Naive thymus-derived CD4-positive, alpha-beta T cell (primary cell): ENCODE results near the gene NXN. TPM values are rescaled to one million over a fixed set of nuclear protein-coding genes. Genes with fewer than 3 reads are reported as not detected.
"Not testable (repeated sequence)": the region's sequence is repeated elsewhere in the genome, so short reads cannot be mapped to it uniquely, and the experiment has no call there.

Experiments used
- ATAC-seq: fragments of 150-1000 bp; cut with Tn5 transposase; 2 replicates; pipeline ENCODE4 v1.10.0; 2021; ENCODE audit warnings: mild to moderate bottlenecking, moderate library complexity
- CTCF ChIA-PET: fragments of 350-600 bp; sonication (Branson Sonifier 250); formaldehyde crosslinking; loops from one replicate; lab custom pipeline; 2021; ENCODE audit warnings: antibody characterized with exemption; lab: Charles Lee
- POLR2A ChIA-PET: fragments of 350-600 bp; sonication (Branson Sonifier 250); formaldehyde crosslinking; loops from one replicate; lab custom pipeline; 2021; ENCODE audit warnings: antibody characterized with exemption, inconsistent platforms; lab: Charles Lee
- DNase-seq, 9 donors: peaks; one replicate each; pipeline versions ENCODE4 v3.0.0 to v3.0.0-alpha.2; 2020 to 2022; ENCODE audit warnings: mixed read lengths in 1 of 9
- H3K27ac ChIP-seq: one replicate; pipeline ENCODE4 v1.7.0; 2013; ENCODE audit warnings: mild to moderate bottlenecking, low read depth, low read length, moderate library complexity
- H3K27me3 ChIP-seq, 2 donors: one replicate each; pipeline ENCODE4 v1.7.0; 2013; ENCODE audit warnings: low read length in 2 of 2, mild to moderate bottlenecking in 2 of 2, moderate library complexity in 2 of 2; ENCODE audit not compliant: control insufficient read depth in 2 of 2, insufficient read depth in 2 of 2
- H3K36me3 ChIP-seq, 3 experiments: 1 replicate in 2 of 3; 2 replicates in 1 of 3; pipeline ENCODE4 v1.7.0; 2013; ENCODE audit warnings: low read length in 3 of 3, mild to moderate bottlenecking in 3 of 3, moderate library complexity in 1 of 3; ENCODE audit not compliant: insufficient read depth in 3 of 3, control insufficient read depth in 2 of 3
- H3K4me1 ChIP-seq, 2 donors: one replicate each; pipeline ENCODE4 v1.7.0; 2013; ENCODE audit warnings: low read length in 2 of 2, mild to moderate bottlenecking in 2 of 2, moderate library complexity in 1 of 2; ENCODE audit not compliant: control insufficient read depth in 2 of 2, insufficient read depth in 2 of 2
- H3K4me3 ChIP-seq: 2 replicates; pipeline ENCODE4 v1.7.0; 2013; ENCODE audit warnings: mild to moderate bottlenecking, low read length
- H3K9me3 ChIP-seq, 3 experiments: 1 replicate in 2 of 3; 2 replicates in 1 of 3; pipeline ENCODE4 v1.7.0; 2013; ENCODE audit warnings: low read length in 3 of 3; ENCODE audit not compliant: control insufficient read depth in 2 of 3
- H3K27ac Mint-ChIP-seq, 9 donors: one replicate each; pipeline ENCODE4 v1.8.0; 2020 to 2022; ENCODE audit warnings: mixed read lengths in 9 of 9, mild to moderate bottlenecking in 8 of 9, moderate library complexity in 5 of 9, inconsistent platforms in 2 of 9
- H3K27me3 Mint-ChIP-seq, 5 donors: one replicate each; pipeline ENCODE4 v1.8.0; 2021 to 2022; ENCODE audit warnings: mixed read lengths in 5 of 5, mild to moderate bottlenecking in 1 of 5
- H3K36me3 Mint-ChIP-seq, 5 donors: one replicate each; pipeline ENCODE4 v1.8.0; 2020 to 2022; ENCODE audit warnings: mixed read lengths in 5 of 5, mild to moderate bottlenecking in 3 of 5, inconsistent platforms in 1 of 5
- H3K4me1 Mint-ChIP-seq, 7 donors: one replicate each; pipeline ENCODE4 v1.8.0; 2020 to 2022; ENCODE audit warnings: mixed read lengths in 7 of 7, mild to moderate bottlenecking in 3 of 7, inconsistent platforms in 1 of 7
- H3K4me3 Mint-ChIP-seq, 10 donors: one replicate each; pipeline ENCODE4 v1.8.0; 2020 to 2022; ENCODE audit warnings: mild to moderate bottlenecking in 10 of 10, mixed read lengths in 10 of 10, moderate library complexity in 6 of 10, inconsistent platforms in 2 of 10
- H3K9me3 Mint-ChIP-seq, 11 donors: one replicate each; pipeline ENCODE4 v1.8.0; 2020 to 2022; ENCODE audit warnings: mixed read lengths in 11 of 11, mild to moderate bottlenecking in 4 of 11, inconsistent platforms in 1 of 11, moderate library complexity in 1 of 11
- intact Hi-C, 2 donors: fragments of 100-400 bp; cut with micrococcal nuclease; formaldehyde crosslinking; loops; one replicate each; pipeline ENCODE4 v1.15.1; 2023
- polyA plus RNA-seq, 2 donors: library from polyadenylated mRNA; unstranded; fragments of 300-500 nt; fragmentation: Illumina TruSeq; gene quantifications; one replicate each; pipeline ENCODE4 v1.2.3, GENCODE V29; 2021
- total RNA-seq, 6 experiments: library from RNA in 5 of 6; stranded (reverse) in 5 of 6; gene quantifications; 1 replicate in 5 of 6; 2 replicates in 1 of 6; pipeline ENCODE4 v1.2.3 and lab custom pipeline; 2021 to 2026

Gene NXN
- total and polyA plus RNA-seq, 7 experiments from 2014 or later, result 0.10 to 0.84 (median 0.30) TPM; not detected in 2

GRCh38 chr17:953767-954166, 25.8 kb downstream of the NXN start:
- no peak for DNase-seq
- Mint-ChIP-seq H3K27ac (no peak overlapping the region), H3K4me1 (peaks cover 0 to 5% (median 0%) of the 10 kb centered on the region in 7 donors), H3K27me3 (peaks cover 0 to 28% (median 11%) of the 10 kb centered on the region in 5 donors), H3K36me3 (no peaks in the 10 kb centered on the region), H3K9me3 (no peaks in the 10 kb centered on the region), H3K4me3 (no peak overlapping the region)
- Histone ChIP-seq H3K4me1 (peaks cover 0 to 5% of the 10 kb centered on the region in 2 donors), H3K27me3 (no peaks in the 10 kb centered on the region), H3K9me3 (no peaks in the 10 kb centered on the region), H3K36me3 (no peaks in the 10 kb centered on the region), H3K4me3 (no peak overlapping the region), H3K27ac (no peak overlapping the region)
- no peak for ATAC-seq
- ChIA-PET CTCF (no interaction called here), POLR2A (no interaction called here)
- intact Hi-C loops, result no loop called here

DNA sequence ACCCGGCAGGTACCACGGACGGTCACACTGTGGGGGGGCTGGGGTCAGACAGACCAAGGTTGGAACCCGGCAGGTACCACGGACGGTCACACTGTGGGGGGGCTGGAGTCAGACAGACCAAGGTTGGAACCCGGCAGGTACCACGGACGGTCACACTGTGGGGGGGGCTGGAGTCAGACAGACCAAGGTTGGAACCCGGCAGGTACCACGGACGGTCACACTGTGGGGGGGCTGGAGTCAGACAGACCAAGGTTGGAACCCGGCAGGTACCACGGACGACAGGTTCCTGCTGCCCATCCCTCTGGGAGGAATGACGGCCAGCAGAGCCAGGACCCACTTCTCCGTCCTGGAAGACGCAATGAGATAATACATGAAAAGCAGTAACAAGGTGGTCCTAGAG, 27.0 kb downstream of the NXN start:
- H3K4me3 ChIP-seq, H3K27ac ChIP-seq, H3K4me1 ChIP-seq, H3K4me3 Mint-ChIP-seq, H3K4me1 Mint-ChIP-seq, H3K27ac Mint-ChIP-seq, H3K9me3 Mint-ChIP-seq, POLR2A ChIA-PET, H3K36me3 Mint-ChIP-seq, H3K9me3 ChIP-seq, H3K36me3 ChIP-seq, H3K27me3 ChIP-seq, DNase-seq, intact Hi-C loops, ATAC-seq, CTCF ChIA-PET: not testable (repeated sequence)
- H3K27me3 Mint-ChIP-seq, result peaks cover 0 to 27% (median 11%) of the 10 kb centered on the region in 5 donors

DNA sequence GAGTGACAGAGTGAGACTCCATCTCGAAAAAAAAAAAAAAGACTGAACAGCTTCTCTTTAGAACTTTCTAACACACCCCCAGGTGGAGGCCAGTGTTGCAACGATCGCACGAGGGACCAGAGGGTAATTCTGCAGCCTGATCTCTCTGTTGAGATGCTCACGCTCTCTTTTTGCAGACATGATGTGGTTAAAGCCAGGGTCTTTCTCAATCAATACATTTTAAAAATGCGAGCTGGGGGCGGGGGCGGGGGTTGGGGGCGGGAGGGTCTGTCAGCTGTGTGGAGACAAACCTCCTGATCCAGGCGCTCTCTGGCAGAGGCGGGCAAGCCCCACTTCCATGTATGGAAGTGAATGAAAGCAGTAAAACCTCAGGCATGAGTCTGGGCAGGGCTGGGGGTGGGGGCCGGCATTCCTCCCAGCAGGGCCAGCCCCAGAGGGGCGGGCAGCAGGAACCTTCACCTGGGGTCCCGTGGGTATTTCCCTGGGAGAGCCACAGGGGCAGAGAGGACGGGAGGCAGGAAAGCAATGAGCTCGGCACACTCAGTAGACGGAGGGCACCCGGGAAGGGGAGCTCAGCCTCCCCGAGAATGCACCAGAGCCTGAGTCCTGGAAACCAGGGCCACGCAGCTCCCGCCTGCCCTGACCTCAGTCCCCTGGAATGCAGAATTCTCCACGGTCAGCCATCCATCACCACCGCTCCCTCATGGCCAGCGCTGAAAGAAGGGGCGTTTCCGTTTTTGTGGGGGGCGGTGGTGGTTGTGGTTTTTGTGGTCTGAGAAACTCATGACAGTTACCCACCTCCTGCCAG, 28.0 kb downstream of the NXN start:
- ChIA-PET POLR2A (no interaction called here), CTCF (interaction anchor here (0.7 kb wide), 1 partner anchor 22 kb away, joined by 5 read pairs; no protein-coding TSS in a partner anchor)
- H3K27ac Mint-ChIP-seq, result no peak overlapping the region
- DNase-seq (no peak), ATAC-seq (no peak)
- intact Hi-C loops, result no loop called here
- peaks cover 0 to 26% (median 11%) of the 10 kb centered on the region in 5 donors for H3K27me3 Mint-ChIP-seq
- no peaks in the 10 kb centered on the region for H3K27me3 ChIP-seq
- H3K4me3 Mint-ChIP-seq, result no peak overlapping the region
- H3K27ac ChIP-seq, result no peak overlapping the region
- H3K9me3 ChIP-seq, result no peaks in the 10 kb centered on the region
- no peaks in the 10 kb centered on the region for H3K9me3 Mint-ChIP-seq
- H3K4me1 Mint-ChIP-seq, result peaks cover 0 to 6% (median 0%) of the 10 kb centered on the region in 7 donors
- H3K36me3 ChIP-seq, result no peaks in the 10 kb centered on the region
- H3K4me3 ChIP-seq, result no peak overlapping the region
- no peaks in the 10 kb centered on the region for H3K36me3 Mint-ChIP-seq
- H3K4me1 ChIP-seq, result peaks cover 0 to 5% of the 10 kb centered on the region in 2 donors

DNA sequence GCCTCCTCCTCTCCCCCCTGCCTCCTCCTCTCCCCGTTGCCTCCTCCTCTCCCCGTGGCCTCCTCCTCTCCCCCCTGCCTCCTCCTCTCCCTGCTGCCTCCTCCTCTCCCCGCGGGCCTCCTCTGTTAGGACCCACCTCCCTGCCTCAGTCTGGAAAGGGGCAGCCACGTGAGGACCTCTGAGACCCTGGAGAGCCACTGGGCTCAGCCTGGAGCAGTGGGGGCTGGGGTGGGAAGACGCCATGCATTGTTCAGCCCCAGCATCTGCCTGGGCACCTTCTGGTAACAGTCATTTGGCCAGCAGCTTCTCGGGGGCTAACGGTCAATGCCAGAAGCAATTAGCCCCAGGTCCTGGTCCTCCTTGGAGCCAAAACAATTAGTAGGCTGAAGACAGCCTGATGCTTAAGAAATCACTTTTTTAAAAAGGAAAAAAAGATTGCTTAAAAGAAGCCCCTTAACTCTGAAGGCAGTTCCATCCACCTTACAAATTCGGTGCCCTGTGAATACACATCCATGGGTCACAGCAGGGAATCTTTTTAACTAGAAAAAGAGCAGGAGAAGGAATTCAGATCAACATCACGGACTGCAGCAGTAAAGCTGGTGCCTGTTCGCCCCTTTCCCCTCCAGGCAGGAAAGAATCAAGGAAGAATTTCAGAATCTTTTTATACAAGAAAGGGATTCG, 29.8 kb downstream of the NXN start:
- no peaks in the 10 kb centered on the region for H3K9me3 ChIP-seq
- no peak overlapping the region for H3K27ac ChIP-seq
- DNase-seq (no peak), ATAC-seq (no peak)
- H3K36me3 Mint-ChIP-seq, result no peaks in the 10 kb centered on the region
- H3K27me3 Mint-ChIP-seq, result peaks cover 0 to 26% (median 11%) of the 10 kb centered on the region in 5 donors
- peaks cover 0 to 5% of the 10 kb centered on the region in 2 donors for H3K4me1 ChIP-seq
- H3K9me3 Mint-ChIP-seq, result no peaks in the 10 kb centered on the region
- H3K4me1 Mint-ChIP-seq, result peaks cover 0 to 6% (median 0%) of the 10 kb centered on the region in 7 donors
- POLR2A ChIA-PET, result no interaction called here
- no peaks in the 10 kb centered on the region for H3K36me3 ChIP-seq
- H3K4me3 Mint-ChIP-seq, result no peak overlapping the region
- H3K27ac Mint-ChIP-seq, result no peak overlapping the region
- intact Hi-C loops, result no loop called here
- H3K27me3 ChIP-seq, result no peaks in the 10 kb centered on the region
- no peak overlapping the region for H3K4me3 ChIP-seq
- CTCF ChIA-PET, result no interaction called here

GRCh38 chr17:948284-948852, 31.2 kb downstream of the NXN start:
- ATAC-seq (no peak), DNase-seq (no peak)
- Mint-ChIP-seq H3K27ac (no peak overlapping the region), H3K36me3 (no peaks in the 10 kb centered on the region), H3K9me3 (no peaks in the 10 kb centered on the region), H3K4me1 (peaks cover 0 to 6% (median 0%) of the 10 kb centered on the region in 7 donors), H3K27me3 (peaks cover 0 to 20% (median 11%) of the 10 kb centered on the region in 5 donors), H3K4me3 (no peak overlapping the region)
- POLR2A ChIA-PET, result no interaction called here
- CTCF ChIA-PET, result interaction anchor here (0.6 kb wide), 1 partner anchor 151 kb away, joined by 5 read pairs; no protein-coding TSS in a partner anchor
- intact Hi-C loops, result no loop called here
- Histone ChIP-seq H3K4me3 (no peak overlapping the region), H3K4me1 (peaks cover 0 to 5% of the 10 kb centered on the region in 2 donors), H3K9me3 (no peaks in the 10 kb centered on the region), H3K36me3 (no peaks in the 10 kb centered on the region), H3K27me3 (no peaks in the 10 kb centered on the region), H3K27ac (no peak overlapping the region)

DNA sequence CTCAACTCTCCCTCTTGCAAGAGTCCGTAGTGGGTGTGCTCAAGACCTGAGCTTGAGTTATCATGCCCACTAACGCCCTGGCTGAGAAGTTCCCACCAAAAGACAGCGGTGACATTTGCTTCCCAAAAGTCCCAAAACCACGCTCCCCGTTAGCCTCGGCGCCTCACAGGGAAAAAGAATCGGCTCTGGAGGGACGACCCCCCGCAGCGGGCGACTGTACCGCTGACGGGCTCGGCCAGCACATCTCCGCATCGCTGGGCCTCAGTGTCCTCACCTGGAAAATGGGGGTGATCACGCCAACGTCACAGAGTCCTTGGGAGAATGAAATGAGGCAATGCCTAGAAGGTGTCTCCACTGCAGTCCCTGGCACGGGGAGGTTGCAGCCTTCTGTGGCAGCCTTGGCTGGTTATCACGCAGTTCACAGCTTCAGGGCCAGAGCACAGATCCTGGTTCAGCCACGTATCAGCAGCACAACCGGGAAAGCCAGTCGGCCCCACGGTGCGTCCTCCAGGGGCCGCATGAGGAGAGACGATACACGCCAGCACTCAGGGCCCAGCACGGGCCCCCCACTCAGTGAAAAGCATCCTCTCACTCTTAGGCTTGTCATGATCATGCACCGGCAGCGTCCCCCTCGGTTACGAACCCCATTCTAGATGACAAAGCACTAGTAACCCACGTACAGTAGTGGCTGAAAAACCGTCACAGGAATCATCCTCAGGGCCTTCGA, 32.9 kb downstream of the NXN start:
- H3K4me3 Mint-ChIP-seq, result no peak overlapping the region
- ATAC-seq (no peak), DNase-seq (no peak)
- H3K27ac Mint-ChIP-seq, result no peak overlapping the region
- Histone ChIP-seq H3K4me3 (no peak overlapping the region), H3K4me1 (peaks cover 0 to 1% of the 10 kb centered on the region in 2 donors), H3K27ac (no peak overlapping the region), H3K9me3 (no peaks in the 10 kb centered on the region), H3K36me3 (no peaks in the 10 kb centered on the region), H3K27me3 (no peaks in the 10 kb centered on the region)
- H3K9me3 Mint-ChIP-seq, result no peaks in the 10 kb centered on the region
- peaks cover 0 to 16% (median 11%) of the 10 kb centered on the region in 5 donors for H3K27me3 Mint-ChIP-seq
- ChIA-PET POLR2A (interaction anchor here (0.7 kb wide), 1 partner anchor 50 kb away, joined by 3 read pairs; no protein-coding TSS in a partner anchor), CTCF (interaction anchor here (0.6 kb wide), 1 partner anchor 164 kb away, joined by 6 read pairs; no protein-coding TSS in a partner anchor)
- intact Hi-C loops, result no loop called here
- H3K4me1 Mint-ChIP-seq, result peaks cover 0 to 6% (median 0%) of the 10 kb centered on the region in 7 donors
- H3K36me3 Mint-ChIP-seq, result no peaks in the 10 kb centered on the region
